Fibroblast of lung (primary cell): ENCODE measurements around the gene SLIT2. TPM values are rescaled to one million over a fixed set of nuclear protein-coding genes. Genes with fewer than 3 reads are reported as not detected.
A peak's percentile ranks its signal among the peaks of the same experiment; 100 is the strongest.

Experiments
- DNase-seq, 2 donors: peaks; one replicate each; pipeline versions ENCODE4 v3.0.0 to v3.0.0-alpha.2; 2010; ENCODE audit warnings: low read depth in 2 of 2
- H2AFZ ChIP-seq: 2 replicates; pipeline ENCODE4 v1.5.1; 2012; ENCODE audit warnings: low read length, control low read depth, inconsistent platforms
- H3K27ac ChIP-seq: 2 replicates; pipeline ENCODE4 v1.5.1; 2011; ENCODE audit warnings: low read length, control low read depth; ENCODE audit not compliant: insufficient read depth
- H3K27me3 ChIP-seq: 2 replicates; pipeline ENCODE4 v1.5.1; 2011; ENCODE audit warnings: mild to moderate bottlenecking, low read length; ENCODE audit not compliant: control insufficient read depth, insufficient read depth
- H3K36me3 ChIP-seq: 2 replicates; pipeline ENCODE4 v1.5.1; 2011; ENCODE audit warnings: low read length; ENCODE audit not compliant: control insufficient read depth, insufficient read depth
- H3K4me1 ChIP-seq: 2 replicates; pipeline ENCODE4 v1.5.1; 2011; ENCODE audit warnings: low read length; ENCODE audit not compliant: control insufficient read depth, insufficient read depth; ENCODE audit errors: extremely low read depth
- H3K4me2 ChIP-seq: 2 replicates; pipeline ENCODE4 v1.5.1; 2011; ENCODE audit warnings: low read length, control low read depth; ENCODE audit not compliant: insufficient read depth; ENCODE audit errors: extremely low read depth
- H3K4me3 ChIP-seq, 4 experiments: fragments of 200-600 bp in 1 of 4; sonication (generic) in 1 of 4; replicated peaks in 1 of 4; 2 replicates each; pipeline ENCODE4 v1.5.1; 2011 to 2016; ENCODE audit warnings: low read length in 4 of 4, low read depth in 3 of 4, mild to moderate bottlenecking in 3 of 4, control low read depth in 2 of 4, inconsistent platforms in 1 of 4, mixed read lengths in 1 of 4; ENCODE audit not compliant: insufficient read depth in 1 of 4; ENCODE audit errors: control extremely low read depth in 1 of 4
- H3K79me2 ChIP-seq: 2 replicates; pipeline ENCODE4 v1.5.1; 2012; ENCODE audit warnings: mild to moderate bottlenecking, low read length, inconsistent platforms; ENCODE audit not compliant: control insufficient read depth, insufficient read depth
- H3K9ac ChIP-seq: 2 replicates; pipeline ENCODE4 v1.5.1; 2011; ENCODE audit warnings: mild to moderate bottlenecking, low read length, control low read depth; ENCODE audit not compliant: insufficient read depth
- H3K9me3 ChIP-seq: 2 replicates; pipeline ENCODE4 v1.5.1; 2012; ENCODE audit warnings: low read depth, low read length; ENCODE audit not compliant: control insufficient read depth, insufficient read depth
- H4K20me1 ChIP-seq: 2 replicates; pipeline ENCODE4 v1.5.1; 2011; ENCODE audit warnings: low read length; ENCODE audit not compliant: control insufficient read depth, insufficient read depth; ENCODE audit errors: extremely low read depth
- EZH2 ChIP-seq: IDR thresholded peaks from 2 replicates; pipeline ENCODE4 v1.5.1; 2012; ENCODE audit warnings: low read length, control low read depth, mild to moderate bottlenecking; ENCODE audit errors: missing control alignments
- polyA plus RNA-seq, 2 donors: library from polyadenylated mRNA; depleted of rRNA in 1 of 2; stranded (reverse) in 1 of 2; unstranded in 1 of 2; fragments of >200 nt; gene quantifications; 2 replicates each; pipeline ENCODE4 v1.2.1, GENCODE V29; 2011 to 2012; ENCODE audit warnings: missing spikeins in 1 of 2
- total RNA-seq: library from RNA; depleted of rRNA; stranded (reverse); fragments of >200 nt; gene quantifications from 2 replicates; pipeline ENCODE4 v1.2.1, GENCODE V29; 2014
- TF ChIP-seq, protein P1 (sequence below), 2 donors: IDR thresholded peaks in 1 of 2; conservative IDR thresholded peaks in 1 of 2; 1 replicate in 1 of 2; 2 replicates in 1 of 2; pipeline ENCODE4 v1.5.1; 2011 to 2012; ENCODE audit warnings: low read length in 2 of 2, control low read depth in 1 of 2, inconsistent platforms in 1 of 2, low read depth in 1 of 2, mild to moderate bottlenecking in 1 of 2

SLIT2 gene
- total and polyA plus RNA-seq, 2 donors (not counting 1 experiment from before 2014, with no cell fraction given) = 12.6 to 27.8 TPM

DNA sequence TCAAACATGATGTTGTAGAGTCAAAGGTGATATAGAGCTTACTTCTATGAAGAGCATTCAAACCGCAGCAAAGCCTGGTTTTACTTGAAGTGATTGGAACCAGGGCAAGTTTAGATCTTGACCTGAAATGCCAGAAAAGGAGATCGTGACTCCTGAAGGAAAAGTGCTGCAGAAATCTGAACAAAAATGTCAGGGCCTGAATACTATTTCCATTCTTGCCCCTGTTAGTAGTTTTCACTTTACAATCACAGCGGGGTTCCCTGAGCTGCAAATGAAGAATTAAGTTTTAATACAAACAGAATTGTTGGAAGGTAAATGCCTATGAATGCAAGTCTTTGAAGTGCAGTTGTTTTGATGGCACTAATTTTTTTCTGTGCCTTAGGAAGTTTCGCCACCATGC lies 4.1 kb downstream of the SLIT2 start:
- Histone ChIP-seq H3K27me3 (no peaks in the 10 kb centered on the region), H3K9me3 (no peaks in the 10 kb centered on the region), H2AFZ (no peak overlapping the region), H3K36me3 (no peaks in the 10 kb centered on the region), H3K4me3 (peak overlapping the region; percentile 46 to 88 (median 71)), H3K9ac (no peak overlapping the region), H4K20me1 (no peaks in the 10 kb centered on the region), H3K4me1 (peaks cover 7% of the 10 kb centered on the region), H3K4me2 (peak overlapping the region; percentile 99), H3K27ac (no peak overlapping the region), H3K79me2 (peaks cover 39% of the 10 kb centered on the region)
- DNase-seq = peak in 1 of 2 donors; percentile 34
- TF ChIP-seq, protein P1, sequence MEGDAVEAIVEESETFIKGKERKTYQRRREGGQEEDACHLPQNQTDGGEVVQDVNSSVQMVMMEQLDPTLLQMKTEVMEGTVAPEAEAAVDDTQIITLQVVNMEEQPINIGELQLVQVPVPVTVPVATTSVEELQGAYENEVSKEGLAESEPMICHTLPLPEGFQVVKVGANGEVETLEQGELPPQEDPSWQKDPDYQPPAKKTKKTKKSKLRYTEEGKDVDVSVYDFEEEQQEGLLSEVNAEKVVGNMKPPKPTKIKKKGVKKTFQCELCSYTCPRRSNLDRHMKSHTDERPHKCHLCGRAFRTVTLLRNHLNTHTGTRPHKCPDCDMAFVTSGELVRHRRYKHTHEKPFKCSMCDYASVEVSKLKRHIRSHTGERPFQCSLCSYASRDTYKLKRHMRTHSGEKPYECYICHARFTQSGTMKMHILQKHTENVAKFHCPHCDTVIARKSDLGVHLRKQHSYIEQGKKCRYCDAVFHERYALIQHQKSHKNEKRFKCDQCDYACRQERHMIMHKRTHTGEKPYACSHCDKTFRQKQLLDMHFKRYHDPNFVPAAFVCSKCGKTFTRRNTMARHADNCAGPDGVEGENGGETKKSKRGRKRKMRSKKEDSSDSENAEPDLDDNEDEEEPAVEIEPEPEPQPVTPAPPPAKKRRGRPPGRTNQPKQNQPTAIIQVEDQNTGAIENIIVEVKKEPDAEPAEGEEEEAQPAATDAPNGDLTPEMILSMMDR (conservative IDR thresholded peaks at IDR 0.05 in 1 of 2, IDR thresholded peaks at IDR 0.05 in 1 of 2; ENCODE audit: low read depth in 1 of 2, low read length in 2 of 2) = no peak
- TF ChIP-seq EZH2 = no peak

DNA sequence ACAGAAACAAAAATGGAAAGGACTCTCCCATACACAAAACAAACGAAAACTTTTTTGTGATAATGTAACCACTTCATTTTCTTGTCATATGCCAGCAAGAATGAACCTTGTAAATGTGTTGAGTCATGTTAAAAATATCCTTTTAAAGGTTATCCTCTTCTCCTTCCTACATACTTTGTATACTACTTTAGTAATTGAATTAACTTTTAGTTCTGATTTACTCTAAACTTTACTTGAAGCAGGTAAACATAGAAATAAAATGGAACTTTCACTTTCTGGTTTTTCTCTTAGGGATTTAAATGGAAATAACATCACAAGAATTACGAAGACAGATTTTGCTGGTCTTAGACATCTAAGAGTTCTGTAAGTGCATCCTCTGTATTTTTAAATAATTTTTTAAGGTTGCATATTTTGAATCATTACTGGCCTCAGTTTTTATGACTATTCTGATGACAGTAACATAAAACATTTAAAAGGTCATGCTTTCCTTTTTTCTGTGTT lies 4.7 kb downstream of the SLIT2 start:
- peak; percentile 24 to 38 for DNase-seq
- Histone ChIP-seq H3K4me3 (peak overlapping the region; percentile 46 to 88 (median 71)), H3K27me3 (no peaks in the 10 kb centered on the region), H3K9ac (no peak overlapping the region), H3K4me2 (peak overlapping the region; percentile 99), H3K36me3 (no peaks in the 10 kb centered on the region), H3K79me2 (peaks cover 39% of the 10 kb centered on the region), H3K27ac (peak overlapping the region; percentile 5), H4K20me1 (no peaks in the 10 kb centered on the region), H3K4me1 (peaks cover 6% of the 10 kb centered on the region), H3K9me3 (no peaks in the 10 kb centered on the region), H2AFZ (no peak overlapping the region)
- TF ChIP-seq, protein P1 (conservative IDR thresholded peaks at IDR 0.05 in 1 of 2, IDR thresholded peaks at IDR 0.05 in 1 of 2; ENCODE audit: low read depth in 1 of 2, low read length in 2 of 2) = no peak
- TF ChIP-seq EZH2 = no peak

DNA sequence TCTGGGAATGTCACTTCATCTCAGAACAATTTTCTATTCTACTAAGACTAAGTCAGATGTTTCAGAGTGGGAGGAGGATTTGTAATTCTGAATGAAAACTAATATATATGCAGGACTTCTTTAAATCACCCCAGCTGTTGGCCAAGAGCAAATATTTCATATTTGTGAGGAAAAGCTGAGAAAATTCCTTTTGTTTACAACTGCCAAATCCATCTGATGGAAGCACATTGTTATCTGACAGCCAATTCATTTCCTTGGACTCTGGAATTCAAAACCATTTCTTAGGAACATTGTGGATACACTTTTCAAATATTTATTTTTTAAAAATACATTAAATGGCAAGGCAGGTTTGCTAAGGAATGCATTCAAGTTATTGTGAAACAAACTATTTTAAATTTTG lies 8.0 kb downstream of the SLIT2 start:
- Histone ChIP-seq H3K79me2 (peaks cover 16% of the 10 kb centered on the region), H3K36me3 (no peaks in the 10 kb centered on the region)
- TF ChIP-seq EZH2 = no peak
- TF ChIP-seq, protein P1 (conservative IDR thresholded peaks at IDR 0.05 in 1 of 2, IDR thresholded peaks at IDR 0.05 in 1 of 2; ENCODE audit: low read depth in 1 of 2, low read length in 2 of 2) = no peak

More for the DNA sequence above, 8.0 kb downstream of the SLIT2 start:
- no peak overlapping the region for H3K4me3 ChIP-seq
- no peaks in the 10 kb centered on the region for H4K20me1 ChIP-seq
- H3K9me3 ChIP-seq = no peaks in the 10 kb centered on the region
- no peak overlapping the region for H3K9ac ChIP-seq
- DNase-seq = peak in 1 of 2 donors; percentile 39
- H2AFZ ChIP-seq = no peak overlapping the region
- peaks cover 6% of the 10 kb centered on the region for H3K4me1 ChIP-seq
- no peaks in the 10 kb centered on the region for H3K27me3 ChIP-seq
- no peak overlapping the region for H3K27ac ChIP-seq
- no peak overlapping the region for H3K4me2 ChIP-seq
